Heart right ventricle (tissue), 16 donors: ENCODE data around the gene SKAP1. TPM values are rescaled to one million over a fixed set of nuclear protein-coding genes. Genes with fewer than 3 reads are reported as not detected.
"Not testable (repeated sequence)": the region's sequence is repeated elsewhere in the genome, so short reads cannot be mapped to it uniquely, and the experiment has no call there.

ENCODE experiments used
- ATAC-seq, 8 donors: fragments of 200-7000 bp; cut with Tn5 transposase; one replicate each; pipeline ENCODE4 v1.9.1; 2020; ENCODE audit warnings: mild to moderate bottlenecking in 8 of 8, moderate library complexity in 8 of 8, moderate number of reproducible peaks in 1 of 8
- DNase-seq, 2 donors: peaks; one replicate each; pipeline ENCODE4 v3.0.0-alpha.2; 2020
- H3K27ac ChIP-seq, 10 donors: fragments of 200-600 bp; sonication (generic) in 2 of 10; one replicate each; pipeline versions ENCODE4 v1.5.0 to v1.8.0; 2020 to 2022; ENCODE audit warnings: mild to moderate bottlenecking in 3 of 10
- H3K27me3 ChIP-seq, 7 donors: fragments of 200-600 bp; one replicate each; pipeline ENCODE4 v1.8.0; 2021 to 2022; ENCODE audit warnings: mild to moderate bottlenecking in 2 of 7
- H3K36me3 ChIP-seq, 9 donors: fragments of 200-600 bp; sonication (generic) in 1 of 9; one replicate each; pipeline versions ENCODE4 v1.5.0 to v1.8.0; 2020 to 2022; ENCODE audit warnings: mild to moderate bottlenecking in 2 of 9
- H3K4me1 ChIP-seq, 9 donors: fragments of 200-600 bp; sonication (generic) in 1 of 9; one replicate each; pipeline versions ENCODE4 v1.5.0 to v1.8.0; 2020 to 2022; ENCODE audit warnings: mild to moderate bottlenecking in 4 of 9
- H3K4me3 ChIP-seq, 10 donors: fragments of 200-600 bp; sonication (generic) in 2 of 10; one replicate each; pipeline versions ENCODE4 v1.5.0 to v1.8.0; 2020 to 2022; ENCODE audit warnings: mild to moderate bottlenecking in 7 of 10, moderate library complexity in 2 of 10
- H3K9me3 ChIP-seq, 11 donors: fragments of 200-600 bp in 10 of 11; sonication (generic) in 2 of 11; one replicate each; pipeline versions ENCODE4 v1.5.0 to v1.8.0; 2013 to 2022; ENCODE audit warnings: mild to moderate bottlenecking in 2 of 11, control low read depth in 1 of 11, moderate library complexity in 1 of 11
- CTCF ChIP-seq, 9 donors: fragments of 200-600 bp; sonication (generic) in 2 of 9; IDR thresholded peaks; one replicate each; pipeline versions ENCODE4 v1.5.0 to v1.8.0; 2021 to 2022; ENCODE audit warnings: antibody characterized with exemption in 9 of 9, mild to moderate bottlenecking in 5 of 9, moderate library complexity in 1 of 9
- WGBS, 2 donors: extraction: QIAGEN DNeasy Blood & Tissue Kit; methylation state at CpG; one replicate each; pipeline ENCODE4 v1.1.7; 2013; ENCODE audit warnings: inconsistent platforms in 1 of 2; 5-methylcytosine and 5-hydroxymethylcytosine counted together
- intact Hi-C, 10 donors: fragments of 100-400 bp; cut with DNase I; formaldehyde crosslinking; loops; one replicate each; pipeline versions ENCODE4 v1.11.1 to v1.14.2; 2022
- polyA plus RNA-seq, 2 donors: library from polyadenylated mRNA; stranded (reverse); fragments of 200-250 nt; gene quantifications; one replicate each; pipeline ENCODE4 v1.2.3, GENCODE V29; 2013
- total RNA-seq, 10 donors: library from RNA; stranded (reverse); fragmentation: NEBNext Ultra II Directional in 3 of 10; extraction: Animal tissue kit (Norgen Biotek cat#: 25700) in 3 of 10; gene quantifications; one replicate each; pipeline versions ENCODE4 v1.2.1 to v1.2.4, GENCODE V29; 2021 to 2023
- donor health status: Arrhythmogenic right ventricular cardiomyopathy.
- donor health status: ischemic (EF 13 %, LVEDD 7.1; RV severe dilation, severe dysfunction).
- donor health status: healthy with polysubstance abuse.
- donor health status: DM: no; HTN: yes; CAD: no.
- donor health status: DM: no; HTN: no; CAD: no.
- donor health status: ischemic (EF 25% LVEDD 6.9; RV normal size, moderate dysfunction).
- donor health status: ischemic (EF 25% LVEDD 5.7; RV mildly dilated, moderate dysfunction).
- donor health status: healthy.
- donor health status: DM: yes; HTN: yes; CAD: no.
- donor health status: Ischemic cardiomyopathy.
- donor health status: ischemic (EF 35%, LVEDD 5.7; RV mildly dilated, moderate dysfunction).
- donor health status: nonischemic (EF 11% LVEDD 7.7; RV severe dilation, severe dysfunction).
- donor health status: DM: yes; HTN: yes; CAD: no.
- donor health status: PGD.
- donor health status: ischemic (EF 29% LVEDD 5.4; RV normal size, mild dysfunction).
- donor health status: nonischemic (EF 23%, LVEDD 6.1; RV moderate dilation, normal function).

Gene SKAP1
- total and polyA plus RNA-seq, 12 donors, result 0.33 to 1.7 (median 0.75) TPM; not detected in 5

GRCh38 chr17:48373883-48374282 is 56.1 kb downstream of the SKAP1 start:
- H3K4me3 ChIP-seq, result no peak overlapping the region
- peaks cover 3 to 99% (median 78%) of the 10 kb centered on the region in 7 donors for H3K27me3 ChIP-seq
- no peaks in the 10 kb centered on the region for H3K36me3 ChIP-seq
- ATAC-seq (no peak), DNase-seq (no peak)
- no peaks in the 10 kb centered on the region for H3K4me1 ChIP-seq
- no peak overlapping the region for H3K27ac ChIP-seq
- 85 to 86% methylated on average over 3 of the region's 3 CpGs for WGBS, 2 donors
- no peaks in the 10 kb centered on the region for H3K9me3 ChIP-seq
- TF ChIP-seq CTCF (IDR thresholded peaks at IDR 0.05), result no peak
- intact Hi-C loops, result loop anchor here in 2 of 10 donors (5.0 to 10.0 kb wide), 2 partner anchors 157 to 159 kb away; no protein-coding TSS in a partner anchor

GRCh38 chr17:48373130-48373830 is 56.7 kb downstream of the SKAP1 start:
- no peak for TF ChIP-seq CTCF (IDR thresholded peaks at IDR 0.05)
- no peak for ATAC-seq
- Histone ChIP-seq H3K36me3 (no peaks in the 10 kb centered on the region), H3K4me1 (no peaks in the 10 kb centered on the region), H3K27me3 (peaks cover 5 to 99% (median 78%) of the 10 kb centered on the region in 7 donors), H3K27ac (no peak overlapping the region), H3K9me3 (no peaks in the 10 kb centered on the region), H3K4me3 (no peak overlapping the region)
- WGBS, 2 donors, result 62% methylated on average over 2 of the region's 2 CpGs
- DNase-seq, result no peak
- intact Hi-C loops, result loop anchor here in 2 of 10 donors (5.0 to 10.0 kb wide), 2 partner anchors 156 to 158 kb away; no protein-coding TSS in a partner anchor

GRCh38 chr17:48368967-48369366 is 61.0 kb downstream of the SKAP1 start:
- H3K4me3 ChIP-seq, H3K27ac ChIP-seq, intact Hi-C loops, DNase-seq, ATAC-seq, H3K9me3 ChIP-seq, H3K36me3 ChIP-seq, H3K4me1 ChIP-seq: not testable (repeated sequence)
- WGBS, 2 donors, result 93 to 98% methylated on average over 6 of the region's 6 CpGs
- H3K27me3 ChIP-seq, result peaks cover 5 to 100% (median 84%) of the 10 kb centered on the region in 7 donors

GRCh38 chr17:48368352-48368908 is 61.6 kb downstream of the SKAP1 start:
- H3K4me3 ChIP-seq, result no peak overlapping the region
- no peaks in the 10 kb centered on the region for H3K36me3 ChIP-seq
- ATAC-seq (no peak), DNase-seq (no peak)
- H3K9me3 ChIP-seq, result no peaks in the 10 kb centered on the region
- no peaks in the 10 kb centered on the region for H3K4me1 ChIP-seq
- peaks cover 5 to 100% (median 84%) of the 10 kb centered on the region in 7 donors for H3K27me3 ChIP-seq
- H3K27ac ChIP-seq, result no peak overlapping the region
- intact Hi-C loops, result no loop called here
- 65 to 66% methylated on average over 3 of the region's 3 CpGs for WGBS, 2 donors
- no peak for TF ChIP-seq CTCF (IDR thresholded peaks at IDR 0.05)

- H3K4me1 ChIP-seq, result no peaks in the 10 kb centered on the region
- no peak for DNase-seq
- TF ChIP-seq CTCF (IDR thresholded peaks at IDR 0.05), result no peak
- ATAC-seq, result no peak
- intact Hi-C loops, result no loop called here
- H3K27ac ChIP-seq, result no peak overlapping the region
- no peaks in the 10 kb centered on the region for H3K9me3 ChIP-seq
- peaks cover 0 to 100% (median 91%) of the 10 kb centered on the region in 7 donors for H3K27me3 ChIP-seq
- no peak overlapping the region for H3K4me3 ChIP-seq
- H3K36me3 ChIP-seq, result no peaks in the 10 kb centered on the region
- WGBS, 2 donors, result 31 to 48% methylated on average over 1 of the region's 1 CpG
Measured at GRCh38 chr17:48363161-48363560, 66.9 kb downstream of the SKAP1 start.

- ATAC-seq, H3K4me1 ChIP-seq, H3K9me3 ChIP-seq, H3K36me3 ChIP-seq, intact Hi-C loops, H3K27ac ChIP-seq, DNase-seq, H3K4me3 ChIP-seq: not testable (repeated sequence)
- 67 to 70% methylated on average over 11 of the region's 11 CpGs for whole genome bisulfite sequencing, 2 donors
- H3K27me3 ChIP-seq, result peaks cover 0 to 100% (median 89%) of the 10 kb centered on the region in 7 donors
Measured at GRCh38 chr17:48360861-48361633, 69.0 kb downstream of the SKAP1 start.
